ENCODE data around the gene ZHX3. TPM values are rescaled to one million over a fixed set of nuclear protein-coding genes. Genes with fewer than 3 reads are reported as not detected.

ZHX3 gene
- total RNA-seq, 5 donors from 2014 or later (not counting 1 experiment from before 2014, with no cell fraction given), result 7.0 to 11.1 (median 10.5) TPM

DNA sequence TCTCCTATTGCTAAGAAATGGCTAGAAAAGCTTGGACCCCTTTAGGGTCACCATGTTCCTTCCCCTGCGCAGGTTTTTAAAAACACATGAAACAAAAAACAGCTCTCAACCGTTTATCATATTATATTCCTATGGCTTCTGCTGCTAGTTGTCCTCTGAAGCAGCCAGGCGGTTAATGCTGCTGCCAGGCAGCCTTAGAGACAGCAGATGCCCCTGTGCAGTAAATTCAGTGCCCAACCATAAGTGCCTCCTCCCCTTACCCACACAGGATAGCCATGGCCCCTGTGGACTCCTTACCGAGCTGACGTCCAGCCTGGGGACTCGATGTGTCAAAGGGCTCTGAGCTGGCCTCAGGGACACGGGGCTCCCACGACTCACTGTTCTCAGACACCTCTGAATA, 115.8 kb downstream of the ZHX3 start:
- POLR2A ChIA-PET, result interaction anchor here in 1 of 2 donors (0.6 kb wide), 1 partner anchor 65 kb away, joined by 3 read pairs; no protein-coding TSS in a partner anchor
- Mint-ChIP-seq H3K9me3 (peaks cover 4 to 15% (median 8%) of the 10 kb centered on the region in 3 donors), H3K36me3 (peaks cover 51% of the 10 kb centered on the region), H3K27me3 (no peaks in the 10 kb centered on the region), H3K4me3 (no peak overlapping the region), H3K27ac (no peak overlapping the region), H3K4me1 (no peaks in the 10 kb centered on the region)
- Histone ChIP-seq H3K36me3 (ENCODE audit: control insufficient read depth in 2 of 2, extremely low read depth in 1 of 2, insufficient read depth in 1 of 2, low read length in 1 of 2) (peaks cover 3 to 7% of the 10 kb centered on the region in 2 donors), H3K4me1 (ENCODE audit: control insufficient read depth in 1 of 2, extremely low read depth in 1 of 2, insufficient read depth in 2 of 2, low read length in 2 of 2) (no peaks in the 10 kb centered on the region), H3K4me3 (ENCODE audit: control insufficient read depth in 1 of 2, extremely low read depth in 1 of 2, low read length in 1 of 2) (no peak overlapping the region), H3K27ac (ENCODE audit: low read length) (no peak overlapping the region), H3K27me3 (replicated peaks in 1 of 2; ENCODE audit: control insufficient read depth in 2 of 2, extremely low read depth in 1 of 2, insufficient read depth in 2 of 2, low read length in 1 of 2) (peaks cover 0 to 2% of the 10 kb centered on the region in 2 experiments), H3K9me3 (no peaks in the 10 kb centered on the region)
- DNase-seq, result no peak
- CTCF ChIA-PET, result no interaction called here
- 94% methylated on average over 8 of the region's 8 CpGs for WGBS (ENCODE audit: insufficient coverage)
- ATAC-seq (replicated peaks in 1 of 4), result no peak

DNA sequence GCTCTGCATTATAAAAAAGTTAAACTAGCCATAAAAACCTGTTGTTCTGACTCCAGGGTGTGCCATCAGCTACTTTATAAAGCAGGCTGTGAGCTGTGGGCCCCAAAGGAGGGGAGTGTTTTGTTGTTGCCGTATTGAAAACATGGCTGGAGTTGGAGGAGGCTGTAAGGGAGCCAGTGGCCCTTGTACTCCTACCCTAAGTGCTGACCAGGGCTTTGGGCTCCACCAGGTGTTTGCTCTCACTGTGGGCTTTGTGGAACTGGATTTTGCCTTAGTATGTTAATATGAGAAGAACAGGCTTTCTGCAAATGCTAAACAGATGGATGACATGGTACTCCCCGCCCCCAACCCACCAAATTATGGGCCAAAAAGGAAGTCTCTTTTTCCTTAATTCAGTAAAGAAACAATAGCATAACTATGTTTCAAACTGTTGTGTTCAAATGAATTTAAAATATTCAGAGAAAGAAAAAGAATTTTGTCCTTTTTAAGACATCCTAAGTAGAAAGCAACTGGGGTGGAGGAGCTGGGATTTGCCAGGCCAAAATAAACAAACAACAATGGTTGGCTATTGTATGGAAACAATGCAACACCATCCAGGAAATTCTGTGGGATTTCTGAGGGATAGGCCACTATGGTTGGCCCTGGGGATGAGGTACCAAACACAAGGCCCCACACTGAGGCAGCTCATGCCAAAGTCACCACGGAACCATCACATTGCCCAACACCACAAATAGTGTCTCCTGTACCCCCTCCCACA, 116.9 kb downstream of the ZHX3 start:
- peaks cover 3 to 7% of the 10 kb centered on the region in 2 donors for H3K36me3 ChIP-seq (ENCODE audit: control insufficient read depth in 2 of 2, extremely low read depth in 1 of 2, insufficient read depth in 1 of 2, low read length in 1 of 2)
- Mint-ChIP-seq H3K9me3 (peaks cover 4 to 15% (median 8%) of the 10 kb centered on the region in 3 donors), H3K27ac (no peak overlapping the region), H3K27me3 (no peaks in the 10 kb centered on the region), H3K36me3 (peaks cover 51% of the 10 kb centered on the region), H3K4me3 (no peak overlapping the region), H3K4me1 (no peaks in the 10 kb centered on the region)
- H3K27ac ChIP-seq (ENCODE audit: low read length), result no peak overlapping the region
- no peaks in the 10 kb centered on the region for H3K4me1 ChIP-seq (ENCODE audit: control insufficient read depth in 1 of 2, extremely low read depth in 1 of 2, insufficient read depth in 2 of 2, low read length in 2 of 2)
- DNase-seq, result no peak
- H3K9me3 ChIP-seq, result no peaks in the 10 kb centered on the region
- whole genome bisulfite sequencing (ENCODE audit: insufficient coverage), result 100% methylated on average over 1 of the region's 3 CpGs
- H3K4me3 ChIP-seq (ENCODE audit: control insufficient read depth in 1 of 2, extremely low read depth in 1 of 2, low read length in 1 of 2), result no peak overlapping the region
- POLR2A ChIA-PET, result interaction anchor here in 1 of 2 donors (0.6 kb wide), 1 partner anchor 129 kb away, joined by 3 read pairs; no protein-coding TSS in a partner anchor
- no peak for ATAC-seq (replicated peaks in 1 of 4)
- CTCF ChIA-PET, result interaction anchor here in 1 of 2 donors (1.1 kb wide), 1 partner anchor 66 kb away, joined by 4 read pairs; no protein-coding TSS in a partner anchor
- H3K27me3 ChIP-seq (replicated peaks in 1 of 2; ENCODE audit: control insufficient read depth in 2 of 2, extremely low read depth in 1 of 2, insufficient read depth in 2 of 2, low read length in 1 of 2), result peaks cover 0 to 2% of the 10 kb centered on the region in 2 experiments

DNA sequence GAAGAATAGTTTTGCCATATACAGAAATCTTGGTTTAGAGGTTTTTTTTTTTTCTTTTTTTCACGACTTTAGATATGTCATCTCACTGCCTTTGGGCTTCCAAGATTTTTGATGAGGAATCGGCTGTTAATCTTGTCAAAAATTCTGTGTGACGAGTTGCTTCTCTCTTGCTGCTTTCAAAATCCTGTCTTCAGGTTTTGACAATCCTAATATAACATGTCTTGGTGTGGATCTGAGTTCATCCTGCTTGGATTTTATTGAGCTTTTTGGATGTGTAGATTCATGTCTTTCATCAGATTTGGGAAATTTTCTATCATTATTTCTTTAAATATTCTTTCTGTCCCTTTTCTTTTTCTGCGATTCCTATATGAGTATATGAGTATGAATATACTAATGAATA, 119.1 kb downstream of the ZHX3 start:
- Mint-ChIP-seq H3K9me3 (peaks cover 4 to 15% (median 8%) of the 10 kb centered on the region in 3 donors), H3K4me3 (no peak overlapping the region), H3K27me3 (no peaks in the 10 kb centered on the region), H3K36me3 (peaks cover 47% of the 10 kb centered on the region), H3K27ac (no peak overlapping the region), H3K4me1 (peaks cover 0 to 2% (median 0%) of the 10 kb centered on the region in 3 donors)
- no peak overlapping the region for H3K27ac ChIP-seq (ENCODE audit: low read length)
- ChIA-PET CTCF (interaction anchor here in 1 of 2 donors (0.8 kb wide), 1 partner anchor 180 kb away, joined by 5 read pairs; no protein-coding TSS in a partner anchor), POLR2A (interaction anchor here in 1 of 2 donors (0.6 kb wide), 1 partner anchor 178 kb away, joined by 3 read pairs; no protein-coding TSS in a partner anchor)
- H3K36me3 ChIP-seq (ENCODE audit: control insufficient read depth in 2 of 2, extremely low read depth in 1 of 2, insufficient read depth in 1 of 2, low read length in 1 of 2), result peaks cover 0 to 1% of the 10 kb centered on the region in 2 donors
- no peaks in the 10 kb centered on the region for H3K27me3 ChIP-seq (replicated peaks in 1 of 2; ENCODE audit: control insufficient read depth in 2 of 2, extremely low read depth in 1 of 2, insufficient read depth in 2 of 2, low read length in 1 of 2)
- ATAC-seq (replicated peaks in 1 of 4) (no peak), DNase-seq (no peak)
- WGBS (ENCODE audit: insufficient coverage), result no CpG with 5 or more reads among the region's 4 CpGs
- no peaks in the 10 kb centered on the region for H3K9me3 ChIP-seq
- no peak overlapping the region for H3K4me3 ChIP-seq (ENCODE audit: control insufficient read depth in 1 of 2, extremely low read depth in 1 of 2, low read length in 1 of 2)
- H3K4me1 ChIP-seq (ENCODE audit: control insufficient read depth in 1 of 2, extremely low read depth in 1 of 2, insufficient read depth in 2 of 2, low read length in 2 of 2), result no peaks in the 10 kb centered on the region

DNA sequence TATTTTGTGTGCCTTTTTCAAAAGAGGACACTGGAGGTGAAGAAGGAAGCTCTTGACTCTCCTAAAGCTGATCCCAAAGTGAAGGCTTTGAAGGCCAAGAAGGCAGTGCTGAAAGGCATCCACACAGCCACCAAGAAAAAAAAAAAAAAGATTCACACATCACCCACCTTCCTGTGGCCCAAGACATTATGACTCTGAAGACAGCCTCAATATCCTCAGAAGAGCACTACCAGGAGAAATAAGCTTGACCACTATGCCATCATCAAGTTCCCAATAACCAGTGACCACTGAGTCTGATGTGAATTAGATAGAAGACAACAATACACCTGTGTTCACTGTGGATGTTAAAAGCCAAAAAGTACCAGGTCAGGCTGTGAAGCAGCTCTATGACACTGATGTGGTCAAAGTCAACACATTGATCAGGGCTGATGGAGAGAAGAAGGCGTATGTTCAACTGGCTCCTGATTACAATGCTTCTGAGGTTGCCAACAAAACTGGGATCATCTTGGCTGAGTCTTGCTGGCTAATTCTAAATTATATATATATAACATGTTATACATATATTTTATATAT, 120.8 kb downstream of the ZHX3 start:
- Histone ChIP-seq H3K27ac (ENCODE audit: low read length) (no peak overlapping the region), H3K4me1 (ENCODE audit: control insufficient read depth in 1 of 2, extremely low read depth in 1 of 2, insufficient read depth in 2 of 2, low read length in 2 of 2) (no peaks in the 10 kb centered on the region), H3K9me3 (no peaks in the 10 kb centered on the region), H3K27me3 (replicated peaks in 1 of 2; ENCODE audit: control insufficient read depth in 2 of 2, extremely low read depth in 1 of 2, insufficient read depth in 2 of 2, low read length in 1 of 2) (no peaks in the 10 kb centered on the region), H3K4me3 (ENCODE audit: control insufficient read depth in 1 of 2, extremely low read depth in 1 of 2, low read length in 1 of 2) (no peak overlapping the region), H3K36me3 (ENCODE audit: control insufficient read depth in 2 of 2, extremely low read depth in 1 of 2, insufficient read depth in 1 of 2, low read length in 1 of 2) (no peaks in the 10 kb centered on the region)
- POLR2A ChIA-PET, result interaction anchor here in 1 of 2 donors (0.6 kb wide), 2 partner anchors 73 to 144 kb away, joined by 3 to 5 read pairs; no protein-coding TSS in a partner anchor
- CTCF ChIA-PET, result interaction anchor here (0.6 to 0.7 kb wide), 3 partner anchors 9 to 97 kb away, joined by 3 to 4 read pairs (median 4); no protein-coding TSS in a partner anchor
- WGBS (ENCODE audit: insufficient coverage), result no CpG with 5 or more reads among the region's 1 CpG
- ATAC-seq (replicated peaks in 1 of 4) (no peak), DNase-seq (no peak)
- Mint-ChIP-seq H3K27ac (no peak overlapping the region), H3K9me3 (peaks cover 8 to 16% (median 8%) of the 10 kb centered on the region in 3 donors), H3K36me3 (peaks cover 36% of the 10 kb centered on the region), H3K27me3 (no peaks in the 10 kb centered on the region), H3K4me1 (peaks cover 0 to 2% (median 0%) of the 10 kb centered on the region in 3 donors), H3K4me3 (no peak overlapping the region)

DNA sequence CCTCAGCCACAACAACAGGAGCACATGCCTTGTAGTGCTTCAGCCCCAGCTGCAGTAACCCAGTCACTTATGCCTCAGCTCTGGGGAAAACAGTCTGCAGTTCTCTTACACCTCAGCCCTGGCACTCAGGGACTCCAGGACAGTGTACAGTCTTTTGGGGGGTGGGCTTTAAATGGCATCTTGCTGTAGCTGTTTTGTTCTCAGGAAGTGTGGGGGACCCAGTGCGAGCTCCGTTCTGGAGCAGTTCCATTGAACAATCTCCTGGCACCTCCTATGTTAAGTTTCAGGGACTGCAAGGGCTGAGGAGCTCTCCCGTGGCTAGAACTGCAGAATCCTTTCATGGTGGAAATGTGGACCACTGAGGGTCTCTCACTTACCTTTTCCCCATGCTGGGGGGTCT, 125.0 kb downstream of the ZHX3 start:
- Histone ChIP-seq H3K9me3 (no peaks in the 10 kb centered on the region), H3K27me3 (replicated peaks in 1 of 2; ENCODE audit: control insufficient read depth in 2 of 2, extremely low read depth in 1 of 2, insufficient read depth in 2 of 2, low read length in 1 of 2) (no peaks in the 10 kb centered on the region), H3K4me1 (ENCODE audit: control insufficient read depth in 1 of 2, extremely low read depth in 1 of 2, insufficient read depth in 2 of 2, low read length in 2 of 2) (no peaks in the 10 kb centered on the region), H3K27ac (ENCODE audit: low read length) (no peak overlapping the region), H3K36me3 (ENCODE audit: control insufficient read depth in 2 of 2, extremely low read depth in 1 of 2, insufficient read depth in 1 of 2, low read length in 1 of 2) (no peaks in the 10 kb centered on the region), H3K4me3 (ENCODE audit: control insufficient read depth in 1 of 2, extremely low read depth in 1 of 2, low read length in 1 of 2) (no peak overlapping the region)
- H3K9me3 Mint-ChIP-seq, result peaks cover 12 to 18% (median 16%) of the 10 kb centered on the region in 3 donors
- H3K4me3 Mint-ChIP-seq, result no peak overlapping the region
- DNase-seq, result no peak
- ChIA-PET CTCF (no interaction called here), POLR2A (no interaction called here)
- no peak overlapping the region for H3K27ac Mint-ChIP-seq
- no peaks in the 10 kb centered on the region for H3K27me3 Mint-ChIP-seq
- peaks cover 0 to 2% (median 0%) of the 10 kb centered on the region in 3 donors for H3K4me1 Mint-ChIP-seq
- ATAC-seq (replicated peaks in 1 of 4), result no peak
- H3K36me3 Mint-ChIP-seq, result peaks cover 27% of the 10 kb centered on the region
- WGBS (ENCODE audit: insufficient coverage), result no CpG with 5 or more reads among the region's 3 CpGs
